Measurements from ENCODE around the gene NAP1L4. TPM values are rescaled to one million over a fixed set of nuclear protein-coding genes. Genes with fewer than 3 reads are reported as not detected.

NAP1L4 gene
- polyA plus RNA-seq, 1 donor, result 116 TPM

DNA sequence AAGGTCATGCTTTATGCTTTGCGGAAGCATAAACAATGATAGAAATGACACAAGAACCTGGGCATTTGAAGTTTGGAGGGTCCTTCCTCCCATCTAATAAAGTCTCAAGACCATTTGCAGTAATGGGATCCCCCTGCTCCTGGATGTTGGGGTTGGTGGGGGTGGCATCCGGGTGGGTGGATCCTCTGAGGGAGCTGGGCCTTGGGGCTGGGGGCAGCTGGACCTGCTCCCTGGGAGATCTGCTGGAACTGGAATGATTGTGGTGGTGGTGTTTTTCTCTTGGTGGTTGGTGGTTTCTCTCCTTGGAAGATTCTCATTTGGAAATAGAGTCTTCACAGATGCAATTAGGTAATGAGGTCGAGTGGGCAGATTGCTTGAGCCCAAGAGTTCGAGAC, 2.2 kb upstream of the NAP1L4 start:
- DNase-seq, result no peak
- Histone ChIP-seq H3K27ac (ENCODE audit: low read length) (no peak overlapping the region), H3K27me3 (ENCODE audit: control insufficient read depth, insufficient read depth, low read length) (no peaks in the 10 kb centered on the region), H3K36me3 (ENCODE audit: control insufficient read depth, insufficient read depth, low read length) (peaks cover 2% of the 10 kb centered on the region), H3K4me1 (ENCODE audit: control insufficient read depth, insufficient read depth, low read length) (peaks cover 8% of the 10 kb centered on the region), H3K4me3 (ENCODE audit: low read length) (no peak overlapping the region), H3K9me3 (ENCODE audit: control insufficient read depth, low read depth, low read length) (no peaks in the 10 kb centered on the region)
- WGBS (ENCODE audit: insufficient coverage, low lambda C conversion rate), result no CpG with 5 or more reads among the region's 4 CpGs

DNA sequence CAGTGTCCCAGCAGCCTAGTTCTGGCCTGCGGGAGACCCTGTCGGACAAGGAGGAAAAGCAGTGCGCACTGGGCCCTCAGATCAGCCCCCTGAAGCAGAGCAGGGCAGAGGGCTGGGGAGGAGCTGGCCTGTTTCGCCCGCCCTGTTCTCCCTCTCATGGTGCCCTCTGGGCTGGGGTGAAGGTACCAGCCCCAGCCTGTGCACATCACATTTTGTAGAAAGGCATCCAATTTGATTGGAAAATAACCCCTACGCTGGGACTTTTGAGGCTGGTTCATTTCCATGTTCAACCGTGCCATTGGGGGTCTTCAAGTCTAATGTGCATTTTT, 832 bp upstream of the NAP1L4 start:
- no peak for DNase-seq
- Histone ChIP-seq H3K4me3 (ENCODE audit: low read length) (peak overlapping the region; percentile 72), H3K36me3 (ENCODE audit: control insufficient read depth, insufficient read depth, low read length) (no peaks in the 10 kb centered on the region), H3K27ac (ENCODE audit: low read length) (no peak overlapping the region), H3K27me3 (ENCODE audit: control insufficient read depth, insufficient read depth, low read length) (no peaks in the 10 kb centered on the region), H3K4me1 (ENCODE audit: control insufficient read depth, insufficient read depth, low read length) (peaks cover 18% of the 10 kb centered on the region), H3K9me3 (ENCODE audit: control insufficient read depth, low read depth, low read length) (no peaks in the 10 kb centered on the region)
- 66% methylated on average over 2 of the region's 7 CpGs for WGBS (ENCODE audit: insufficient coverage, low lambda C conversion rate)

DNA sequence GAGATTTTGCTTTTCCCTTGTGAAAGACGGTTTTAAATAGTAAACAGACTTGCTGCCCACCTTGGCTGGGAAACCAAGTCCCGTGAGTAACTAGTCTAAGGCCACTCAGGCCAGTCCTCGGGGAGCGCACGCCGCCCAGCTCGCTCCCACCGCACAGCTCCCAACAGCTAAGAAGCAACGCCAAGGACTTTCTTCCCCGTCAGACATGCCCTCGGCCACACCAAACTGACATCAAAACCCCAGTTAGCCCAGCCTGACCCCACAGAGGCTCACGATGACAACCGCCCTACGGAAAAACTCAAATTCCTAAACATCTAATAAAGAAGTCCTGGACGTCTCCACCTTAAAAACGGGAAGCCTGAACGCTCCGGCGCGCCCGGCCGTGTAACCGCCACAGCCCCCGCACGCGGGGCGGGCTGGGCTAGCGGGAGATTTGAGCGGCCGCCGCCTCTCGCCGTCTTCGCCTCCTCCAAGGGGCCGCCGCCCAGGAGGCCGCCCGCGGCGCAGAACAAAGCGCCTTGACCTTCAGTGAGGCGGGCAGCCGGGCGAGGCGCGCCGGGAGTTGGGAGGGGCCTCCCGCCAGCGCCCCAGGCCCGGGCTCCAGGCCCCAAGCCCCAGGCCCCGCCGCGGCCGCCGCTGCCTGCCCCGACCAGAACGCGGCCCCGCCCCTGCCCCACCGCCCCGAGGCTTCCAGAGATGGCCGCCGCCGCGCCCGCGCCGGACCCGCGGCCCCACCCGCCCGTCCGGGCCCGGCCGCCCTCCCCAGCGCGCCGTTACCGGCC, 486 bp downstream of the NAP1L4 start:
- Histone ChIP-seq H3K9me3 (ENCODE audit: control insufficient read depth, low read depth, low read length) (no peaks in the 10 kb centered on the region), H3K4me1 (ENCODE audit: control insufficient read depth, insufficient read depth, low read length) (peaks cover 26% of the 10 kb centered on the region), H3K27me3 (ENCODE audit: control insufficient read depth, insufficient read depth, low read length) (no peaks in the 10 kb centered on the region), H3K4me3 (ENCODE audit: low read length) (peak overlapping the region; percentile 90), H3K36me3 (ENCODE audit: control insufficient read depth, insufficient read depth, low read length) (peaks cover 9% of the 10 kb centered on the region), H3K27ac (ENCODE audit: low read length) (peak overlapping the region; percentile 97)
- WGBS (ENCODE audit: insufficient coverage, low lambda C conversion rate), result no CpG with 5 or more reads among the region's 79 CpGs
- DNase-seq, result peak in 1 of 2 donors; percentile 20

- peak overlapping the region; percentile 97 for H3K27ac ChIP-seq (ENCODE audit: low read length)
- no peaks in the 10 kb centered on the region for H3K9me3 ChIP-seq (ENCODE audit: control insufficient read depth, low read depth, low read length)
- H3K27me3 ChIP-seq (ENCODE audit: control insufficient read depth, insufficient read depth, low read length), result no peaks in the 10 kb centered on the region
- H3K36me3 ChIP-seq (ENCODE audit: control insufficient read depth, insufficient read depth, low read length), result peaks cover 10% of the 10 kb centered on the region
- WGBS (ENCODE audit: insufficient coverage, low lambda C conversion rate), result 0% methylated on average over 2 of the region's 17 CpGs
- H3K4me1 ChIP-seq (ENCODE audit: control insufficient read depth, insufficient read depth, low read length), result peaks cover 26% of the 10 kb centered on the region
- DNase-seq, result peak; percentile 72 to 84
- H3K4me3 ChIP-seq (ENCODE audit: low read length), result peak overlapping the region; percentile 90
These were observed 1.3 kb downstream of the NAP1L4 start for GRCh38 chr11:2990617-2991451.

- H3K27me3 ChIP-seq (ENCODE audit: control insufficient read depth, insufficient read depth, low read length), result no peaks in the 10 kb centered on the region
- H3K36me3 ChIP-seq (ENCODE audit: control insufficient read depth, insufficient read depth, low read length), result peaks cover 10% of the 10 kb centered on the region
- DNase-seq, result peak in 1 of 2 donors; percentile 16
- peak overlapping the region; percentile 90 for H3K4me3 ChIP-seq (ENCODE audit: low read length)
- no peaks in the 10 kb centered on the region for H3K9me3 ChIP-seq (ENCODE audit: control insufficient read depth, low read depth, low read length)
- no CpG with 5 or more reads among the region's 3 CpGs for WGBS (ENCODE audit: insufficient coverage, low lambda C conversion rate)
- peaks cover 26% of the 10 kb centered on the region for H3K4me1 ChIP-seq (ENCODE audit: control insufficient read depth, insufficient read depth, low read length)
- H3K27ac ChIP-seq (ENCODE audit: low read length), result peak overlapping the region; percentile 97
These were observed 2.6 kb downstream of the NAP1L4 start for GRCh38 chr11:2989551-2989950.

DNA sequence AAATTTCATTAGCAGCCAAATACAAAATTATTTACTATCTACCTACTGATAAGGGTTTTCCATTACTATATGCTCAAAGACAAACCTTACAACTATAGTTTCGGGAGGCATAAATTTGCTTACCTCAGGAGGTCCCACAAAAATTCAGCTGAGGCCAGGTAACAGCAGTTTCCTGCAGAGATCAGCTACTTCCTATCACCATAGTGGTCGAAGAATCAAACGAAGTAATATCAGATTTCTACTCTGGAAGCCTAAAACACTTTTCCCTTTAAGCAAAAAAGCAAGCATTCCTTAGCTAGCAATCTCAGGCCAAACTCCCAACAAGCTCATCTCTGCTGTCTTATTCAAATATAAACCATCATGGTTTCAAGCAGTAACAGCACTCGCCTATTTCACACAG, 3.1 kb downstream of the NAP1L4 start:
- H3K4me1 ChIP-seq (ENCODE audit: control insufficient read depth, insufficient read depth, low read length), result peaks cover 26% of the 10 kb centered on the region
- H3K27me3 ChIP-seq (ENCODE audit: control insufficient read depth, insufficient read depth, low read length), result no peaks in the 10 kb centered on the region
- WGBS (ENCODE audit: insufficient coverage, low lambda C conversion rate), result 0% methylated on average over 1 of the region's 4 CpGs
- peak overlapping the region; percentile 90 for H3K4me3 ChIP-seq (ENCODE audit: low read length)
- DNase-seq, result peak in 1 of 2 donors; percentile 17
- peak overlapping the region; percentile 97 for H3K27ac ChIP-seq (ENCODE audit: low read length)
- no peaks in the 10 kb centered on the region for H3K9me3 ChIP-seq (ENCODE audit: control insufficient read depth, low read depth, low read length)
- peaks cover 11% of the 10 kb centered on the region for H3K36me3 ChIP-seq (ENCODE audit: control insufficient read depth, insufficient read depth, low read length)

DNA sequence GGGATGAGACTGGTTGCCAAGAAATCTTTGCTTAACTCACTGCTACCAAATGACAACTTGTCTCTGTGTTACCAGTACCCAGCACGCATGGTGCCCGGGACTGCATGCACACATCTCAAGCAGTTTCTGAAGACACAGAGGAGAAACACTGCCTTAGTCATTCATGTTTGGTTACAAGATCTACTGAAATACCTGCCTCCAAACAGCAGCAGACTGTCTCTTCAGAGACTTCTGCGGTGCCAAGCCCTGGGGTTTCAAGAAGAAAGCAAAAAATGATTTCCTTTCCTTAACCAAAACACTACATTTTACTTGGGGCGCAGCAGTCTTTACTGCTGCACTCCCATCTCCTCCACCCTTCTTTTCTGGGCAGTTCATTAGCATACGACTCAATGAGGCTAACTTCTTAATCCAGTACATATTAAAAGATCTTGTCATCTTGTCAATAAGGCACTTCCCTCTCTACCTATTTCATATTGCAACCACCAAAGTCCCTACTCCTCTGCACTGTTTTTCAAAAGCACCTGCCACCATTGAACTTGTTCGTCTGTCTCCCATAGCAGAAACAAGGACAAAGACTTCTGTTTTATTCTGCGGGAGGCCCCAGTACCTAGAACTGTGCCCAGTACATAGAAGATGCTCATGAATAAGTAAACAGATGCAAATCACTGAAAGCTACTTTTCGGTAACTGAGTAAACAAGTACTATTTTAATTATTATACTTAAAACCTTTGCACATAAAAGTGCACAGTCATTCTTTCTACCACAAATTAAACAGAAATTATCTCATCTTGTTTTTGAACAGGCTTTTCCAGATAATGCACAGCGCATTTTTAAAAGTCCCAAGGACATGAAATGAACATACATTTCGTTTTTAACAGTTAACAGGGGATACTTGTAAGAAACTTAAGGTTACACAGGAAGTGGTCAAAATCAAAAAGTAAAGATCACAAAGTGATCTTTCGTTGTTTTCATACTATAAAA, 4.0 kb downstream of the NAP1L4 start:
- peak in 1 of 2 donors; percentile 10 for DNase-seq
- Histone ChIP-seq H3K4me1 (ENCODE audit: control insufficient read depth, insufficient read depth, low read length) (peaks cover 26% of the 10 kb centered on the region), H3K27ac (ENCODE audit: low read length) (peak overlapping the region; percentile 97), H3K4me3 (ENCODE audit: low read length) (peak overlapping the region; percentile 90), H3K9me3 (ENCODE audit: control insufficient read depth, low read depth, low read length) (no peaks in the 10 kb centered on the region), H3K36me3 (ENCODE audit: control insufficient read depth, insufficient read depth, low read length) (peaks cover 13% of the 10 kb centered on the region), H3K27me3 (ENCODE audit: control insufficient read depth, insufficient read depth, low read length) (no peaks in the 10 kb centered on the region)
- WGBS (ENCODE audit: insufficient coverage, low lambda C conversion rate), result 59% methylated on average over 2 of the region's 11 CpGs

DNA sequence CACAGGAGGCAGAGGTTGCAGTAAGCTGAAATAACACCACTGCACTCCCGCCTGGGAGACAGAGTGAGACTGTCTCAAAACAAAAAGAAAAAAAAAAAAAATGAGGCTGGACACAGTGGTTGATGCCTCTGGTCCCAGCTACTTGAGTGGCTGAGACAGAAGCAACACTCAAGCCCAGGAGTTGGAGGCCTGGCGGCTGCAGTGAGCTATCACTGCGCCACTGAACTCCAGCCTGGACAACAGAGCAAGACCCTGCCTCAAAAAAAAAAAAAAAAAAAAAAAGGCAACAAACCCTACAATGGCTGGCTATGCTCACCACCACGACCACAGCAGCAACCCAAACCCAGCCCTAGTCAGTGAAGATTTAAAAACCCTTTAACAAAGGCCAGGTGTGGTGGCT, 8.2 kb downstream of the NAP1L4 start:
- no peaks in the 10 kb centered on the region for H3K27me3 ChIP-seq (ENCODE audit: control insufficient read depth, insufficient read depth, low read length)
- H3K27ac ChIP-seq (ENCODE audit: low read length), result no peak overlapping the region
- H3K36me3 ChIP-seq (ENCODE audit: control insufficient read depth, insufficient read depth, low read length), result peaks cover 19% of the 10 kb centered on the region
- WGBS (ENCODE audit: insufficient coverage, low lambda C conversion rate), result no CpG with 5 or more reads among the region's 4 CpGs
- DNase-seq, result no peak
- no peaks in the 10 kb centered on the region for H3K9me3 ChIP-seq (ENCODE audit: control insufficient read depth, low read depth, low read length)
- H3K4me3 ChIP-seq (ENCODE audit: low read length), result no peak overlapping the region
- H3K4me1 ChIP-seq (ENCODE audit: control insufficient read depth, insufficient read depth, low read length), result peaks cover 13% of the 10 kb centered on the region

GRCh38 chr11:2982214-2982613, 9.9 kb downstream of the NAP1L4 start:
- Histone ChIP-seq H3K27ac (ENCODE audit: low read length) (no peak overlapping the region), H3K9me3 (ENCODE audit: control insufficient read depth, low read depth, low read length) (no peaks in the 10 kb centered on the region), H3K27me3 (ENCODE audit: control insufficient read depth, insufficient read depth, low read length) (no peaks in the 10 kb centered on the region), H3K4me3 (ENCODE audit: low read length) (no peak overlapping the region), H3K36me3 (ENCODE audit: control insufficient read depth, insufficient read depth, low read length) (peaks cover 31% of the 10 kb centered on the region), H3K4me1 (ENCODE audit: control insufficient read depth, insufficient read depth, low read length) (peaks cover 4% of the 10 kb centered on the region)
- no peak for DNase-seq
- no CpG with 5 or more reads among the region's 2 CpGs for WGBS (ENCODE audit: insufficient coverage, low lambda C conversion rate)

GRCh38 chr11:2981130-2981529, 11.0 kb downstream of the NAP1L4 start:
- H3K4me1 ChIP-seq (ENCODE audit: control insufficient read depth, insufficient read depth, low read length), result no peaks in the 10 kb centered on the region
- H3K27me3 ChIP-seq (ENCODE audit: control insufficient read depth, insufficient read depth, low read length), result no peaks in the 10 kb centered on the region
- H3K4me3 ChIP-seq (ENCODE audit: low read length), result no peak overlapping the region
- H3K36me3 ChIP-seq (ENCODE audit: control insufficient read depth, insufficient read depth, low read length), result peaks cover 36% of the 10 kb centered on the region
- H3K27ac ChIP-seq (ENCODE audit: low read length), result no peak overlapping the region
- no peaks in the 10 kb centered on the region for H3K9me3 ChIP-seq (ENCODE audit: control insufficient read depth, low read depth, low read length)
- no CpG with 5 or more reads among the region's 8 CpGs for WGBS (ENCODE audit: insufficient coverage, low lambda C conversion rate)
- no peak for DNase-seq
